ENCODE data around the gene C2. TPM values are rescaled to one million over a fixed set of nuclear protein-coding genes. Genes with fewer than 3 reads are reported as not detected.

The C2 gene
- total RNA-seq = 3.1 TPM

DNA sequence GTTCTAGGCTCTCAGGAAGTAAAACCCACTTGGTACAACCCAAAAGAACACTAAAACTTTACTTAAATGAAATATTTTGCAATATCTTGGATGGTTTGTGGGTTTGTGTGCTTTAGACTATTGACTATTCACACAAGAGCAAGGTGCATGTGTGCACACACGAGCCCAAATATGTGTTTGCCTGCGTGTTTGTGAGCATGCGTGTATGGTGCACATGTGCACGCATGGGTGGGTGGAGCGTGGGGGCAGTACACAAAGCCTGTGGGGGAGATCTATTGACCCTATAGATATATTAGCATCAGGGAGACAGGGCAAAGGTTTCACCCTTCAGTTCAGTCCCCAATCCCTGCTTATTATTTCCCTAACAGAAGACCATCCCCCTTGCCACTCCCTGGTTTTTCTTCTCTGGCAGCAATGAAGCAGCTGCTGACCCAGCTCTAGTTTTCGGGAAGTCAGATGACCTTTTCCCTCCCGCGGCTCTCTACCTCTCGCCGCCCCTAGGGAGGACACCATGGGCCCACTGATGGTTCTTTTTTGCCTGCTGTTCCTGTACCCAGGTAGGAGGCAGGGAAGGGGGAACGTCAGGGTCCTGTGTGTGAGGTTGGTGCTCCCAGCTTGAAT is at the start of gene C2:
Gene C2, plus strand, starts transcription at position 476 of the 621 bp plus-strand sequence. Its CDS starts 36 bp downstream, at position 512.

GRCh38 chr6:31878726-31879125 is 48.8 kb upstream of the C2 start, which contains the start of gene SLC44A4:
SLC44A4 (minus strand) TSS chr6:31878997; CDS start chr6:31878980, 17 bp downstream.

DNA sequence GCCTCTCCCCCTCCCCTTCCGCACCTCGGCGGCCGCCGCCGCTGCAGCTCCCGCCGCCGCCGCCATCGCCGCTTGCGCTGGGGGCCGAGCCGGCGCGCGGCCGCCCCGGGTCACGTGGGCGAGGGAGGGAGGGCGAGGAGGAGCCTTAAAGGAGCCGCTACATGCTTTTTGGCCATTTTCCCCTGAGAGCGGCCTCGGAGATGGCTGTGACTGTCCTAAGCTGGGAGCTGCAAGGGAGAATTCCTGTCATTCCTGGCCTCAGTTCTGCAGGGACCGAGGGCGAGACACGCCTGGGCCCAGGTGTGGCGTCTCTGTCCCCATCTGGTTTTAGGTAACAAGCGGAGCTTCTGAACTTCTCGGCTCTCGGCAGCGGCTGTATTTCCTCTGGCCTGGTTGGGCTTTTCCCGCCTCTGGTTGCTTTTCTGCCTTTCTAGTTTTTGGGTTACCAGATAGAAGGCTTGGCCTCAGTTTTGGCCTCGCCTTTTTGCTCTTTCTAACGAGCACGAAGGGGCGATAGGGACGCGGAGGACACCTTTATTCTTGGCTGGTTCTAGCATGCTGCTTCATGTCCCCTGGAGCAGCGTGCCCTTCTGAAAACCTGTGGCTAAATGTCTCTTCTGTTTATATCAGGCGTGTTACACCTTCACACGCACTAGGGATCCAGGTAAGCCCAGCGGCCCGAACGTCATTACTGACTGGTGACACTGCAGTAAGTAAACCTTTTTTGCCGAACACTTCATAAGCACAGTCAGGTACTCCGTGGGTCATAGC is 29.7 kb upstream of the C2 start, which contains the start of gene EHMT2:
Gene EHMT2, minus strand, starts transcription at position 87 of the 771 bp plus-strand sequence. Its CDS starts 21 bp downstream, at position 66.

GRCh38 chr6:31901953-31902643 is 25.4 kb upstream of the C2 start, which contains the start of gene ZBTB12:
ZBTB12 (minus strand) TSS chr6:31902086; CDS start chr6:31901305, 781 bp downstream.

DNA sequence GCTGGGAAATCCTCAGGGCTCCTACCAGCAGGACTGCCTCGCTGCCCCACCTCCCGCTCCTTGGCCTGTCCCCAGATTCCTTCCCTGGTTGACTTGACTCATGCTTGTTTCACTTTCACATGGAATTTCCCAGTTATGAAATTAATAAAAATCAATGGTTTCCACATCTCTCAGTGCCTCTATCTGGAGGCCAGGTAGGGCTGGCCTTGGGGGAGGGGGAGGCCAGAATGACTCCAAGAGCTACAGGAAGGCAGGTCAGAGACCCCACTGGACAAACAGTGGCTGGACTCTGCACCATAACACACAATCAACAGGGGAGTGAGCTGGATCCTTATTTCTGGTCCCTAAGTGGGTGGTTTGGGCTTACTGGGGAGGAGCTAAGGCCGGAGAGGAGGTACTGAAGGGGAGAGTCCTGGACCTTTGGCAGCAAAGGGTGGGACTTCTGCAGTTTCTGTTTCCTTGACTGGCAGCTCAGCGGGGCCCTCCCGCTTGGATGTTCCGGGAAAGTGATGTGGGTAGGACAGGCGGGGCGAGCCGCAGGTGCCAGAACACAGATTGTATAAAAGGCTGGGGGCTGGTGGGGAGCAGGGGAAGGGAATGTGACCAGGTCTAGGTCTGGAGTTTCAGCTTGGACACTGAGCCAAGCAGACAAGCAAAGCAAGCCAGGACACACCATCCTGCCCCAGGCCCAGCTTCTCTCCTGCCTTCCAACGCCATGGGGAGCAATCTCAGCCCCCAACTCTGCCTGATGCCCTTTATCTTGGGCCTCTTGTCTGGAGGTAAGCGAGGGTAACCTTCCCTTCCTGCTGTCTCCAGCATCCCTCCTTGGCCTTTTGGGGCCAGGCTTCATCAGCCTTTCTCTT is 18.2 kb downstream of the C2 start, which contains the start of gene CFB:
Gene CFB, plus strand, starts transcription at position 589 of the 863 bp plus-strand sequence. Its CDS starts 127 bp downstream, at position 716.

DNA sequence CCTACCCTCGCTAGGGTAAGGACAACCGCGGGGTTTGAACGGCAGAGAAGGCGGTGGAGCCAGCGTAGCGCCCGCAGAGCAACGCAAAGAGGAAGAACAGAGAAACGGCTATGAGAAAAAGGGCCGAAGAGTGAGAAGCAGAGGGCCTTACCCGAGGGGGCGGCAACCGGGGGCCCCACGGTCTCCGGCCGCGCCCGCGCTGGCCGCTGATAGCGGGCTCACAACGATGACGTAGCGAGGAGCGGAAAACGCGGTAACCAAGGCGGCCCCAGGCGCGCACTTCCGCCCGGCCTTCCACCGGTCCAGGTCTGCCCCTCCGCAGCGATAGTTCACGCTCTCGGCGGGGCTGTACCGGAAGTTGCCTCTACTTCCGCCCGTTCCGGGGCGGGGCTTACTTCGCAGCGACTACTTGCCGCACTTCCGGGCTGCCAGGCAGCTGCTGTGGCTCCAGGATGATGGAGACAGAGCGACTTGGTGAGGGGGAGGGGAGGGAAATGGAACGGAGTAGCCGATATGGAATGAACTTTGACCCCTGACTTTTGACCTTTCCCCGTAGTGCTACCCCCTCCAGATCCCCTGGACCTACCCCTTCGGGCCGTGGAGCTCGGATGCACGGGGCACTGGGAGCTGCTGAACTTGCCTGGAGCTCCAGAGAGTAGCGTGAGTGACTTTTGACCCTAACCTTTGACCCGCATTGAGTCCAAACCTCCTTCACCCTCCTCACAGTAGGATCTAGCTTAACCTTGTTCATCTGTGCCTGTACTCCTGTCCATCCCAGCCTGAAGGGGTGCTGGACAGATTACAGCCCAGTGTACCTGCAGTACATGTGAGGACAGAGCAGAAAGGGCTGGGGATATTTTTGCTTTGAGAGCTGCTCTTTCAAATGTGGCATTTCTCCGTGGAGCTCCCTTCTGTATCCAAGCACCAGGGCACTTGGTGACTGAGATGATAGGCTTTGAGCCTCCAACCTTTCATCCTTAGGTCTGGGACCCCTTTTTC is 31.5 kb downstream of the C2 start, which contains the start of the genes NELFE and SKIC2:
Gene NELFE, minus strand, starts transcription at position 231 of the 999 bp plus-strand sequence. CDS start 525 bp downstream, outside the sequence.
Gene SKIC2, plus strand, starts transcription at position 435 of the 999 bp plus-strand sequence. Its CDS starts 18 bp downstream, at position 453.

GRCh38 chr6:31971993-31972708 is 44.6 kb downstream of the C2 start, which contains the start of gene DXO:
DXO (minus strand) TSS chr6:31972138; CDS start chr6:31971675, 463 bp downstream.

GRCh38 chr6:31981744-31982143 is 54.2 kb downstream of the C2 start, which contains the start of gene C4A:
C4A (plus strand) TSS chr6:31982057; CDS start chr6:31982108, 51 bp downstream.

Small RNA genes within 50 kb of the gene (small RNA-seq; reads per million reads assigned to genes)
- gene AL645922.1 (ENCODE audit: low replicate concordance) = not detected

Other genes with a start within 250 kb of the C2 start
- 5.6 TPM for gene LY6G5C, start 246.7 kb upstream of the C2 start, total RNA-seq
- 67.9 TPM for gene ABHD16A, start 224.4 kb upstream of the C2 start, total RNA-seq
- gene LY6G6F, start 220.9 kb upstream of the C2 start, total RNA-seq = not detected
- gene LY6G6D, start 212.4 kb upstream of the C2 start, total RNA-seq = not detected
- not detected for gene LY6G6C, start 206.0 kb upstream of the C2 start, total RNA-seq
- not detected for gene MPIG6B, start 204.3 kb upstream of the C2 start, total RNA-seq
- 126 TPM for gene DDAH2, start 198.4 kb upstream of the C2 start, total RNA-seq
- gene CLIC1, start 191.2 kb upstream of the C2 start, total RNA-seq = 20.0 TPM
- gene MSH5, start 187.7 kb upstream of the C2 start, total RNA-seq = 14.1 TPM
- gene SAPCD1, start 165.1 kb upstream of the C2 start, total RNA-seq = 1.3 TPM
- gene VWA7, start 150.4 kb upstream of the C2 start, total RNA-seq = 0.31 TPM
- gene VARS1, start 132.0 kb upstream of the C2 start, total RNA-seq = 57.9 TPM
- 15.3 TPM for gene LSM2, start 120.8 kb upstream of the C2 start, total RNA-seq
- gene HSPA1L, start 112.4 kb upstream of the C2 start, total RNA-seq = 3.1 TPM
- 170 TPM for gene HSPA1A, start 112.2 kb upstream of the C2 start, total RNA-seq
- gene HSPA1B, start 100.0 kb upstream of the C2 start, total RNA-seq = 217 TPM
- gene NEU1, start 64.9 kb upstream of the C2 start, total RNA-seq = 17.5 TPM
- gene SLC44A4, start 48.7 kb upstream of the C2 start, total RNA-seq = not detected
- 114 TPM for gene EHMT2, start 30.0 kb upstream of the C2 start, total RNA-seq
- gene ZBTB12, start 25.6 kb upstream of the C2 start, total RNA-seq = 31.0 TPM
- 1.9 TPM for gene CFB, start 18.4 kb downstream of the C2 start, total RNA-seq
- gene NELFE, start 31.3 kb downstream of the C2 start, total RNA-seq = 46.6 TPM
- 66.7 TPM for gene SKIC2, start 31.5 kb downstream of the C2 start, total RNA-seq
- gene DXO, start 44.4 kb downstream of the C2 start, total RNA-seq = 10.0 TPM
- 20.7 TPM for gene C4A, start 54.3 kb downstream of the C2 start, total RNA-seq
- 8.8 TPM for gene C4B, start 87.1 kb downstream of the C2 start, total RNA-seq
- not detected for gene CYP21A2, start 110.7 kb downstream of the C2 start, total RNA-seq
- gene TNXB, start 181.6 kb downstream of the C2 start, total RNA-seq = 8.1 TPM
- 31.6 TPM for gene ATF6B, start 200.5 kb downstream of the C2 start, total RNA-seq
- 3.1 TPM for gene FKBPL, start 202.6 kb downstream of the C2 start, total RNA-seq
- 1.9 TPM for gene PRRT1, start 224.2 kb downstream of the C2 start, total RNA-seq
- gene PPT2, start 226.4 kb downstream of the C2 start, total RNA-seq = 17.2 TPM
- 5.9 TPM for gene EGFL8, start 236.9 kb downstream of the C2 start, total RNA-seq
- gene AGPAT1, start 248.4 kb downstream of the C2 start, total RNA-seq = 19.1 TPM

All from parietal lobe (tissue), 2 donors.